ENCODE results near the gene TTLL11. TPM values are rescaled to one million over a fixed set of nuclear protein-coding genes. Genes with fewer than 3 reads are reported as not detected.

The TTLL11 gene
- total RNA-seq, 4 donors from 2014 or later = 3.0 to 9.9 (median 7.4) TPM

DNA sequence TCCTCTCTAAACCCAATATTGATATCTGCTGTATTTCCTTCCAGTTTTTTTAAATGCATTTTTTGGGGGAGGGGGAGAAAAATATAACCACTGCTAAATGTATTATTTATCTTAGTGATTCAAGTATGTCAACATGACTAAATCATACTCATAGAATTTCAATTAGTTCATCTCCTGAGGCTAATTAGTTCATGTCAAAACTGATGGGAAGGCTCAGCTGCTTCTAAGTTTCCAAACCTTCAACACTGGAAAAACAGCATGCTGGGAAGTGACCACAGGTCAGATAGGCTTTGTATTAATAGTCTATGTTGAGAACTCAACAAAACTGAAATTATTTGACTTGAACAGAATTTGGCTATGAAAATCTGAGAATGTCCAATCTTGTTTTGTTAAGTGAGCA is 118.7 kb downstream of the TTLL11 start:
- H3K27ac ChIP-seq = no peak overlapping the region
- H3K4me3 ChIP-seq = no peak overlapping the region
- DNase-seq = no peak
- H3K27me3 ChIP-seq = no peaks in the 10 kb centered on the region
- TF ChIP-seq CTCF (IDR thresholded peaks at IDR 0.05) (no peak), POLR2A (IDR thresholded peaks at IDR 0.05) (no peak)
- H3K36me3 ChIP-seq = no peaks in the 10 kb centered on the region
- peaks cover 0 to 8% (median 0%) of the 10 kb centered on the region in 4 donors for H3K4me1 ChIP-seq
- no peaks in the 10 kb centered on the region for H3K9me3 ChIP-seq

DNA sequence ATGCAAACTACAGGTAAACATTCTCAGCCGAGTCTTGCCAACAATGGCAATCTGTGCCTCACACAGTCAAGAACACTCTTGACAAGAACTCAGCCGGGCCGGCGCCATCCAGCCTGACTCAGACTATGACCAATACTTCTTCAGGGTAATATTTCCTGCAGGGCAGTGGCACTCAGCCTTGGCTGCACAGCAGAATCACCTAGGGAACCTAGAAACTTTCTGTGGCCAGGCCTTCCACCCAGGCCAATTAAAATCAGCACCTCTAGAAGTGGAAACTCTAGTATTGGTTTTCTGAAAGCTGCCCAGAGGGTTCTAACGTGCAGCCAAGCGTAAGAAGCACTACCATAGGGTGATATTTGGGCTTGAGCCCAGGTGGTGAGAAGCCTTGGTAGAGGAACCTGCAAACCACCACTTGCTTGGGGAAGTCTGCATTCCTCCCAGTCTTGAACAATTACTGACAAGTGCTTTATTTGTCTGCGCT is 120.6 kb downstream of the TTLL11 start:
- no peak for TF ChIP-seq POLR2A (IDR thresholded peaks at IDR 0.05)
- no peak for TF ChIP-seq CTCF (IDR thresholded peaks at IDR 0.05)
- H3K4me1 ChIP-seq = peaks cover 0 to 8% (median 0%) of the 10 kb centered on the region in 4 donors
- peak overlapping the region in 1 of 4 donors; percentile 38 for H3K27ac ChIP-seq
- H3K4me3 ChIP-seq = no peak overlapping the region
- peak; percentile 32 to 80 (median 74) for DNase-seq
- H3K9me3 ChIP-seq = no peaks in the 10 kb centered on the region
- H3K36me3 ChIP-seq = no peaks in the 10 kb centered on the region
- no peaks in the 10 kb centered on the region for H3K27me3 ChIP-seq

DNA sequence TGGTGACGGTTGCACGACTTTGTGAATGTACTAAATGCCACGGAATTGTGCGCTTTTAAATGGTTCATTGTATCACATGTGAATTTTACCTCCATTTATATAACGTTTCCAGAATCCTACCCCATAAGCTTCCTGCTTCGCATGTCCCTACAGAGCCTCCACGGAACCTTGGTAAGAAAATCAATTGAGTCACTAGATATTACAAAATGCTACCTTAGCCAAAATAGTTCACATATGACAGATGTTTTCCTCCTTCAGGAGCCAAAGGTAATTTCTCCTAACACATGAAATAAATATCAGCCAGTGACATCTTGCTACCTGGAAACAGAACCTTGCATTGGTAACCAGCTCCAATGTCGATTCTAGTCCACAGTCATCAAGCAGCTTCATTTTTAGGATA is 125.1 kb downstream of the TTLL11 start:
- Histone ChIP-seq H3K27me3 (no peaks in the 10 kb centered on the region), H3K36me3 (no peaks in the 10 kb centered on the region), H3K27ac (no peak overlapping the region), H3K4me1 (no peaks in the 10 kb centered on the region), H3K4me3 (no peak overlapping the region), H3K9me3 (no peaks in the 10 kb centered on the region)
- no peak for DNase-seq
- TF ChIP-seq CTCF (IDR thresholded peaks at IDR 0.05) = no peak
- TF ChIP-seq POLR2A (IDR thresholded peaks at IDR 0.05) = no peak

GRCh38 chr9:121966706-121967105 is 126.4 kb downstream of the TTLL11 start:
- Histone ChIP-seq H3K27ac (no peak overlapping the region), H3K9me3 (no peaks in the 10 kb centered on the region), H3K27me3 (no peaks in the 10 kb centered on the region), H3K4me1 (no peaks in the 10 kb centered on the region), H3K36me3 (no peaks in the 10 kb centered on the region), H3K4me3 (no peak overlapping the region)
- no peak for TF ChIP-seq CTCF (IDR thresholded peaks at IDR 0.05)
- no peak for TF ChIP-seq POLR2A (IDR thresholded peaks at IDR 0.05)
- no peak for DNase-seq

- H3K36me3 ChIP-seq = no peaks in the 10 kb centered on the region
- H3K27me3 ChIP-seq = no peaks in the 10 kb centered on the region
- no peaks in the 10 kb centered on the region for H3K9me3 ChIP-seq
- no peaks in the 10 kb centered on the region for H3K4me1 ChIP-seq
- no peak overlapping the region for H3K27ac ChIP-seq
- no peak for TF ChIP-seq POLR2A (IDR thresholded peaks at IDR 0.05)
- no peak for TF ChIP-seq CTCF (IDR thresholded peaks at IDR 0.05)
- H3K4me3 ChIP-seq = no peak overlapping the region
- DNase-seq = no peak
Measured at GRCh38 chr9:121963528-121963995, 129.5 kb downstream of the TTLL11 start.

DNA sequence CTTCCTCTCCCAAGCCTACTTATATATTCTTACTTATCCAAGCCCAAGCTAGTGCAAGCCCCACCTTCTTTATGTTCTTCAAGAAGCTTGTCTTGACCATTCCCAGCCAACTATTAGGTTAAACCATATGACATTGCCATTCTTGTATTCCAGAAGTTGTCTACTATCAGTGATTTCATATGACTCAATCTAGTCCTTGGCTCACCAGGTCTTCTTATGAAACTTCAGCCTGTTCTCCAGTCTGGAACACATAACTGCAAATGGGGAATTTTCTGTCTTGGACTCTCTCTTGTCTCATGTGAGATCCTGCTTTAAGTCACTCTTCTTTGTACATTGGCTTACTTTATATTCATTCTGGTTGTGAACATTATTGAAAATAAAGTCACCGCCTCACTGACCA is 130.7 kb downstream of the TTLL11 start:
- Histone ChIP-seq H3K36me3 (no peaks in the 10 kb centered on the region), H3K4me3 (no peak overlapping the region), H3K27me3 (no peaks in the 10 kb centered on the region), H3K27ac (no peak overlapping the region), H3K9me3 (no peaks in the 10 kb centered on the region), H3K4me1 (no peaks in the 10 kb centered on the region)
- no peak for TF ChIP-seq CTCF (IDR thresholded peaks at IDR 0.05)
- no peak for TF ChIP-seq POLR2A (IDR thresholded peaks at IDR 0.05)
- DNase-seq = no peak

Data from Peyer's patch (tissue), 4 donors.